ENCODE measurements around the gene ADCYAP1R1. TPM values are rescaled to one million over a fixed set of nuclear protein-coding genes. Genes with fewer than 3 reads are reported as not detected.

The ADCYAP1R1 gene
- total and polyA plus RNA-seq, 2 of the 8 experiments (the other 6 are each of a cell fraction or from before 2014, with no cell fraction given) = 14.4 to 14.6 TPM

DNA sequence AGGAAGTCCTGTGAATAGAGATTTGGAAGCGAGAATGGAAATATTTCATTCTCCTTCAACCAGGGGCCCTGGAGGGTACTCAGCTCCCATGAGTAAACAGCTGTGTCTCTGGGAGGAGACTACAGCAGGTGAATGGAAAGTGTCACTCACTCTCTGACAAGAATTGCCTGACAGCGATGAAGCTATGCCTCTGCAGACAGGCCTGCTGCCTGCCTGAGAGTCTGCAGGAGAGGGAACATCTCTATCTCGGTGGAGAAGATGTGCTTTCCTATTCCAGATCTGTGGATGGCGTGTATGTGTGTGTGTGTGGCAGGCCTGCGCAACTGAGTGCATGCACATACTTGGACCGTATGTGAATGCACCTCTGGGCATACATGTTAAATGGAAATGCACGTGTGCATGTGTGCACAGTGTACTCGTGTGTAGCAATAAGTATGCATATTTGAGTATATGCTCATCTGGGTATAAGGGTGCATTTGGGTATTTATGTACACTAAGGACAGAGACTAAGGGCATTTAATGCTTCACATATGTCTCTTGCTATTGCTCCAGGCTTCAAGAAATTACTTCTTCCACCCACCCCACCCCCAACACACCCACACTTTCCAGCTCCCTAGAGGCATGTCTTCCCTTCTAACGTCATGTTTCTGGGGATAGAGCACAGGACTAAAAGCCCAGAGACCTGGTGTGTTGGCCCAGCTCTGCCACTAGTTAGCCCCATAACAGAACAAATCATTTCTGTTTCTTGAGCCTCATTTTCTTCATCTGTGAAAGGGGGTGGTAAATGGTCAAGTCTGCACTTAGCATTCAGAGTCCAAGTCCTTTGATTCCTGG is 4.6 kb upstream of the ADCYAP1R1 start:
- no peak overlapping the region for H2AFZ ChIP-seq (ENCODE audit: low read length)
- peaks cover 0 to 19% (median 9%) of the 10 kb centered on the region in 4 experiments; a peak in 6 of 7 replicates for H3K27me3 ChIP-seq (replicated peaks in 1 of 4; ENCODE audit: control insufficient read depth in 3 of 4, extremely low read depth in 1 of 4, insufficient read depth in 3 of 4, low read length in 3 of 4)
- H3K79me2 ChIP-seq (ENCODE audit: control insufficient read depth in 1 of 2, insufficient read depth in 2 of 2, low read length in 2 of 2) = no peaks in the 10 kb centered on the region
- no peak overlapping the region for H3K27ac ChIP-seq (ENCODE audit: low read depth, low read length)
- H3K4me3 ChIP-seq (ENCODE audit: extremely low read depth in 1 of 4, insufficient read depth in 2 of 4, low read depth in 3 of 4, low read length in 4 of 4) = no peak overlapping the region
- H3K9me3 ChIP-seq (ENCODE audit: insufficient read depth in 2 of 2, low read depth in 1 of 2, low read length in 1 of 2) = no peaks in the 10 kb centered on the region
- no peaks in the 10 kb centered on the region for H3K79me1 ChIP-seq (ENCODE audit: low read depth, low read length)
- CTCF ChIA-PET (ENCODE audit: partially characterized antibody) = interaction anchor here (1.1 to 52.0 kb wide), 6 partner anchors 10 to 77 kb away, joined by 3 to 880 read pairs (median 8); partner anchors contain the start of gene ADCYAP1R1
- H3K4me2 ChIP-seq (ENCODE audit: insufficient read depth in 1 of 2, low read depth in 2 of 2, low read length in 2 of 2) = no peak overlapping the region
- H3K14ac ChIP-seq (ENCODE audit: insufficient read length) = no peak overlapping the region
- H4K20me1 ChIP-seq (replicated peaks in 1 of 2; ENCODE audit: control insufficient read depth in 1 of 2, insufficient read depth in 2 of 2, low read length in 2 of 2) = no peaks in the 10 kb centered on the region
- H2BK120ac ChIP-seq (replicated peaks; ENCODE audit: low read depth, low read length) = no peak overlapping the region
- POLR2A ChIA-PET (ENCODE audit: partially characterized antibody) = interaction anchor here (3.4 kb wide), 1 partner anchor 63 kb away, joined by 11 read pairs; no protein-coding TSS in a partner anchor
- no peak overlapping the region for H3K23ac ChIP-seq (ENCODE audit: insufficient read length)
- peaks cover 2 to 15% (median 11%) of the 10 kb centered on the region in 4 experiments for H3K4me1 ChIP-seq (replicated peaks in 1 of 4; ENCODE audit: control insufficient read depth in 3 of 4, insufficient read depth in 4 of 4, low read length in 3 of 4)
- H4K91ac ChIP-seq (replicated peaks; ENCODE audit: insufficient read length, low read length) = no peak overlapping the region
- H2BK5ac ChIP-seq (ENCODE audit: low read depth, low read length) = no peak overlapping the region
- H4K8ac ChIP-seq (ENCODE audit: extremely low read depth, insufficient read depth, low read length) = no peak overlapping the region; the same call in 1 of the 2 replicates
- no peak overlapping the region for H2BK20ac ChIP-seq (ENCODE audit: low read length)
- H4K5ac ChIP-seq (ENCODE audit: insufficient read length, low read depth, low read length) = no peak overlapping the region
- H3K36me3 ChIP-seq (ENCODE audit: control insufficient read depth in 2 of 4, insufficient read depth in 4 of 4, low read length in 3 of 4) = no peaks in the 10 kb centered on the region
- H2AK5ac ChIP-seq (ENCODE audit: low read depth, low read length) = no peak overlapping the region
- H2BK12ac ChIP-seq (ENCODE audit: low read depth, low read length) = no peak overlapping the region
- TF ChIP-seq BRCA1 (IDR thresholded peaks at IDR 0.05; ENCODE audit: low read depth, low read length) (no peak), KDM1A (IDR thresholded peaks at IDR 0.05; ENCODE audit: borderline replicate concordance, low read length) (no peak), SUZ12 (IDR thresholded peaks at IDR 0.05; ENCODE audit: low read length) (no peak)
- TF ChIP-seq, protein P1, sequence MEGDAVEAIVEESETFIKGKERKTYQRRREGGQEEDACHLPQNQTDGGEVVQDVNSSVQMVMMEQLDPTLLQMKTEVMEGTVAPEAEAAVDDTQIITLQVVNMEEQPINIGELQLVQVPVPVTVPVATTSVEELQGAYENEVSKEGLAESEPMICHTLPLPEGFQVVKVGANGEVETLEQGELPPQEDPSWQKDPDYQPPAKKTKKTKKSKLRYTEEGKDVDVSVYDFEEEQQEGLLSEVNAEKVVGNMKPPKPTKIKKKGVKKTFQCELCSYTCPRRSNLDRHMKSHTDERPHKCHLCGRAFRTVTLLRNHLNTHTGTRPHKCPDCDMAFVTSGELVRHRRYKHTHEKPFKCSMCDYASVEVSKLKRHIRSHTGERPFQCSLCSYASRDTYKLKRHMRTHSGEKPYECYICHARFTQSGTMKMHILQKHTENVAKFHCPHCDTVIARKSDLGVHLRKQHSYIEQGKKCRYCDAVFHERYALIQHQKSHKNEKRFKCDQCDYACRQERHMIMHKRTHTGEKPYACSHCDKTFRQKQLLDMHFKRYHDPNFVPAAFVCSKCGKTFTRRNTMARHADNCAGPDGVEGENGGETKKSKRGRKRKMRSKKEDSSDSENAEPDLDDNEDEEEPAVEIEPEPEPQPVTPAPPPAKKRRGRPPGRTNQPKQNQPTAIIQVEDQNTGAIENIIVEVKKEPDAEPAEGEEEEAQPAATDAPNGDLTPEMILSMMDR (IDR thresholded peaks at IDR 0.05; ENCODE audit: control extremely low read depth in 1 of 3, insufficient read depth in 1 of 3, low read depth in 1 of 3, low read length in 3 of 3) = no peak
- H3K18ac ChIP-seq (ENCODE audit: extremely low read depth, low read length) = no peak overlapping the region
- peaks cover 7% of the 10 kb centered on the region; the same call in 1 of the 2 replicates for H3K23me2 ChIP-seq (ENCODE audit: low read depth, low read length)
- H3K4ac ChIP-seq (replicated peaks; ENCODE audit: insufficient read length, low read depth, low read length) = no peak overlapping the region
- H3K56ac ChIP-seq (replicated peaks; ENCODE audit: insufficient read length, low read depth, low read length) = no peak overlapping the region
- no peak overlapping the region for H2BK15ac ChIP-seq (ENCODE audit: low read length)
- FAIRE-seq (no peak), DNase-seq (ENCODE audit: low read depth in 1 of 2, low spot score in 2 of 2) (no peak)
- 89% methylated on average over 9 of the region's 9 CpGs; no CpG with 5 or more reads in 1 of the 2 experiments for WGBS, 2 experiments (ENCODE audit: extremely low coverage in 1 of 2, insufficient coverage in 1 of 2, insufficient read length in 1 of 2, insufficient replicate concordance in 2 of 2, low coverage in 1 of 2, low lambda C conversion rate in 2 of 2, missing lambda C conversion rate in 1 of 2)
- no peak overlapping the region for H3K9ac ChIP-seq (replicated peaks in 1 of 4; ENCODE audit: extremely low read depth in 1 of 4, low read depth in 3 of 4, low read length in 3 of 4)
